Stimulated activated CD4-positive, alpha-beta T cell treated with anti-CD3 and anti-CD28 coated beads, Interleukin-4, amount 100 ng/mL, for 24 hours (primary cell): Measurements from ENCODE around the gene FAM131C.
A peak's percentile ranks its signal among the peaks of the same experiment; 100 is the strongest.
"Not testable (repeated sequence)": the region's sequence is repeated elsewhere in the genome, so short reads cannot be mapped to it uniquely, and the experiment has no call there.

Experiments used
- DNase-seq: peaks from one replicate; pipeline ENCODE4 v3.0.0-alpha.2; 2020

The FAM131C gene

DNA sequence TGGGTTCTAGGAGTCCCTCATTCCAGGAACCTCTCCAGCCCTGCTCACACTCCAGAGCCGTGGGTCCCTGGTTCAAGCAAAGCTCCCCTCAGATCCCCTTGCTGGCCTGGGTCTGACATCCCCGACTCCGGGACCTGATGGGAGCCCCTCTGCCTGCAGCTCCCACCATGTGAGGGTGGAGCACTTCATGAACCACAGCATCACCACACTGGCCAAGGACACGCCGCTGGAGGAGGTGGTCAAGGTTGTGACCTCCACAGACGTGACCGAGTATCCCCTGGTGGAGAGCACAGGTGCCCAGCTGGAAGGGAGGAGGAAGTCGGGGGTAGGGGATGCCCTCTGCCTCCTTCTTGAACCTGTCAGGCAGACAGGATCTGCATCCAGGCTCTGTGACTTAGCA is 41.9 kb downstream of the FAM131C start:
- DNase-seq = no peak

- DNase-seq = no peak
Observed at GRCh38 chr1:16029288-16029687, 44.2 kb downstream of the FAM131C start.

GRCh38 chr1:16029003-16029268 is 44.5 kb downstream of the FAM131C start:
- not testable (repeated sequence) for DNase-seq

DNA sequence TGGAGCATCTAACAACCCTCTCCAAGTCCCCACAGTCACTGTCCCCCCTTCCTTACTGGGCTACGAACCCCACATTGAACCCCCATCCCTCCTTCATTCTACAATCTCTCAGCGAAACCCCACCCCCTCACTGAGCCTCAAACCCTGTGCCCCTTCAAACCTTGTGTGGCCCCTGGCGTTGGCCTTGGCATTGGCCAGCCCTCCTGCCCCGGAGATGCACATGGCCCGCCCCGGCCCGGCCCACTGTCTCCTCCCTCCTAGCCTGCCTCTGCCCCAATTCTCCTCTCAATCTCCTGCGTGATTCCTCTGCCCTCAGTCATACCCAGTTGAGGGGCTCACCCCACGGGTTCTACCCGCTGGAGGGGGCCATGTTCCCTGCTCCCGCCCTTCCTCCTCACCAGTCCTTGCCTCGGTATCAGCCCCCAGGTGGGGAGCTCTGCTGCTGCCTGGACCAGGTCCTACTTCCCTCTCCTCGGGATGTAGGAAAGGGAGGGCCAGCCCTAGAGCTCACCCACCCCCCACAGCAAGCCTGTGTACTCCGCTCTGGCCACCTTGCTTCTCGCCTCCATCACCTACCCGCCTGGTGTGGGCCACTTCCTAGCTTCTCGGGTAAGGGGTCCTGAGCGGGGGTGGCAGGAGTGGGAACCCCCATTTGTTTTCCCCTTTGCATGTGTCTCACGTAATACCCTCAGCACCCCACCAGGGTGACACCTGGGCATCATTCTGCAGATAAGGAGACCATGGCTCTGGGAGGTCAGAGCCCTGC is 45.0 kb downstream of the FAM131C start:
- no peak for DNase-seq

DNA sequence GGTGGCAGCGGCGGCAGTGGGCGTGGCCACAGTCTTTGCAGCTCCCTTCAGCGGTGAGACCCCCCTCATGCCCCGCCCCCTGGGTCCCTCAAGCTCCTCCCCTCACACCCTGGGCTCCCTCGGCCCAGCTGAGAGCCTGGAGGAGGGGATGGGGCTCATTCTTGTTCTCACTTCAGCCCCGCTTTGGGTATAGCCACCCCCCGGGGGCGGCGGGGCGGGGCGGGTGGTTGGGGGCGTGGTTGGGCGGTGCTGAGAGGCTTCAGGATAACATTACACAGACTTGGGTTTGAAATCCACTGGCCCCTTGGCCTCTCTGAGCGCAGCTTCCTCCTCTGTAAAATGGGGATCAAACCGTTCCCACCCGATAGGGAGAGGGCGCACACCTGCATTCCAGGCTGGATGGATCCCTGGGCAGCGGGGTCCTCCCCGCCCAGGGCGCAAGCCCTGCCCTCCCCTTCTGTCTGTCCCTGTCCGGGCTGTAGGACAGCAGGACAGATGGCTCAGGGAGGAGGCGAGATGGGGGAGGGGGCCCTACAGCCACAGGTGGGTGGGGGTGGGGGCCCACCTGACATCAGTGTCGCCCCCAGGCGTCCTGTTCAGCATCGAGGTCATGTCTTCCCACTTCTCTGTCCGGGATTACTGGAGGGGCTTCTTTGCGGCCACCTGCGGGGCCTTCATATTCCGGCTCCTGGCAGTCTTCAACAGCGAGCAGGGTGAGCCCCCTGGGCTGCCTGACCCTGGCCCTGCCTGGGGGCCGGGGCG is 46.5 kb downstream of the FAM131C start:
- peak; percentile 30 for DNase-seq

DNA sequence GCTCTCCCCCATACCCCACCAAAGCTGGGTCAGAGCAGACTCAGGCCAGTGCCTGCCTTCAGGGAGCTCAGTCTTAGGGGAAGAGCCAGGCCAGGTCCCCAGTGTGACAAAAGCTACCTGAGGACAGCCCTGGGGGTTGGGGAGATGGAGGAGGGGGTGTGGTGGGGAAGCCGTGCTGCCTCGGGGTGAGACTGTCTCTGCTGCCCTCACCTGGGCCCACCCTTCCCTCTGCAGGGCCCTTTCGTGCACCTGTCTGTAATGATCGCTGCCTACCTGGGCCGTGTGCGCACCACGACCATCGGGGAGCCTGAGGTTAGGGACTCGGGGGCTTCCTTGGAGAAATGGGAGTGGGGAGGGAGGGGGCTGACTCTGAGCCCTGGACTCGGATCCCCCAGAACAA is 47.1 kb downstream of the FAM131C start:
- DNase-seq = not testable (repeated sequence)

DNA sequence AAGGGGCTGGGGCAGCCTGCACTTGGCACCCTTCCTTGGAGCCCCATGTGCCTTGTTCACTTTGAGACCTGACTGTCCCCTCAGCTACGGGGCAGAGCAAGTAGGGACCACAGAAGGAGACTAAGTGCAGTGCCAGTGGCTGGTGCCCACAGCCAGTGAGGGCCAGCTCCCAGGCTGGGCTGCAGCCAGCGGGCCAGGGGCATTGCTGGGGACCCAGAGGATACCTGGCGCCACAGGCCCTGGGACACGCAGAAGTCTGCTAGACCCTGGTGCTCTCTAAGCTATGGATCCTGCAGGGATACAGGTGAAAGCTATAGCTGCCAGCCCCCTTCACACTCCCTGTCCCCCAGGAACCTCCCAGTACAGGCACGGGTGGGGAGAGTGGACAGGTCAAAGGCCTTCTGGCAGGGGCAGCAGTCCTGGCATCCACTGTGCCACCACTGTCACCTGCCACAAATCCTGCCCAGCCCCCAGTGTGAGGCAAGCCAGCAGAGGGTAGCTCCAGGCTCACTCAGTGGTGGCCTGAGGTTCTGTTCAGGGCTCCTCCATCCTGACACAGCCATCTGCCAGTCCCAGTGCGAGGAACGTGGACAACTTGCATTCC is 50.3 kb downstream of the FAM131C start:
- DNase-seq = no peak

- DNase-seq = no peak
Observed at GRCh38 chr1:16022393-16022792, 51.1 kb downstream of the FAM131C start.

- DNase-seq = no peak
Observed at GRCh38 chr1:16021681-16022080, 51.8 kb downstream of the FAM131C start, which contains the start of gene CLCNKA. Gene CLCNKA (plus strand): TSS chr1:16022036. CDS start chr1:16022620, 584 bp downstream.

- not testable (repeated sequence) for DNase-seq
Observed at GRCh38 chr1:16020878-16021277, 52.6 kb downstream of the FAM131C start.

DNA sequence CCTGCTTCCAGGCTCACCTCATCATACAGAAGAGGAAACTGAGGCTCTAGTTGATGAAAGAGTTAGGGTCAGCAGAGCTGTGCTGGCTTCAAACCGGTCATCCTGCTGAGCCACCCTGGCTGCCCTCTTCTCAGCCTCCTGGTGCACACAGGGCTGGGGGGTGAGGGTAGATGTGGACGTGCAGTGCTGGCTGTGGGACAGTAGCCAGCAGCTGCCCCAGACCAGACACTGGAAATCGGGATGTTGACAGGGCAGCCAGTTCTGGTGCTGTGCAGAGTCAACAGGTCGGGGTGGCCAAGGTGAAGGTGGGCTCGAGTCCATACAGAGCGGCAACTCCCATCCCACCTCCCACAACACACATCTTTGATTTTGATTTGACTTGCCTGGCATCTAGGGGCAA is 53.1 kb downstream of the FAM131C start:
- DNase-seq = no peak

GRCh38 chr1:16019644-16020277 is 53.7 kb downstream of the FAM131C start:
- no peak for DNase-seq

GRCh38 chr1:16018749-16019643 is 54.5 kb downstream of the FAM131C start:
- no peak for DNase-seq

- DNase-seq = no peak
Observed at GRCh38 chr1:16018308-16018707, 55.1 kb downstream of the FAM131C start.

- DNase-seq = no peak
Observed at GRCh38 chr1:16017461-16018303, 55.8 kb downstream of the FAM131C start, which contains the start of gene HSPB7. Gene HSPB7 (minus strand): TSS chr1:16018043. CDS start chr1:16017963, 80 bp downstream.

DNA sequence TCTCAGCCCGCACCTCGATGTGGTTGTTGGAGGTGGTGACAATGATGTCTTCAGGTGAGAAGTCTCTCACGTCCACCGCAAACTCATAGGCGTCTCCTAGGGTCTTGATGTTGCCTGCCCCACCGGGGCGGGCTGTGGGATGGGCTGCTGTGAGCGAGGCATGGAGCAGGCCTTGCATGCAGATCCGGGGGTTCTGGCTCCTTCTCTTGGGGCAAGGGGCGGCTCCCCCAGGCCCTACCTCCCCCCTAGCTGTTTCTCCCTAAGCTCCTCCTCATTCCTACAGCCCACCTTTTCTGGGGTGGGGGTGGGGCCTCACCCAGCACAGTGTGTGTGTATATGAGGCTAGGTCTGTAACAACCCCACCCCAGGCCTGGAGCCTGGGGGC is 56.4 kb downstream of the FAM131C start:
- DNase-seq = no peak

DNA sequence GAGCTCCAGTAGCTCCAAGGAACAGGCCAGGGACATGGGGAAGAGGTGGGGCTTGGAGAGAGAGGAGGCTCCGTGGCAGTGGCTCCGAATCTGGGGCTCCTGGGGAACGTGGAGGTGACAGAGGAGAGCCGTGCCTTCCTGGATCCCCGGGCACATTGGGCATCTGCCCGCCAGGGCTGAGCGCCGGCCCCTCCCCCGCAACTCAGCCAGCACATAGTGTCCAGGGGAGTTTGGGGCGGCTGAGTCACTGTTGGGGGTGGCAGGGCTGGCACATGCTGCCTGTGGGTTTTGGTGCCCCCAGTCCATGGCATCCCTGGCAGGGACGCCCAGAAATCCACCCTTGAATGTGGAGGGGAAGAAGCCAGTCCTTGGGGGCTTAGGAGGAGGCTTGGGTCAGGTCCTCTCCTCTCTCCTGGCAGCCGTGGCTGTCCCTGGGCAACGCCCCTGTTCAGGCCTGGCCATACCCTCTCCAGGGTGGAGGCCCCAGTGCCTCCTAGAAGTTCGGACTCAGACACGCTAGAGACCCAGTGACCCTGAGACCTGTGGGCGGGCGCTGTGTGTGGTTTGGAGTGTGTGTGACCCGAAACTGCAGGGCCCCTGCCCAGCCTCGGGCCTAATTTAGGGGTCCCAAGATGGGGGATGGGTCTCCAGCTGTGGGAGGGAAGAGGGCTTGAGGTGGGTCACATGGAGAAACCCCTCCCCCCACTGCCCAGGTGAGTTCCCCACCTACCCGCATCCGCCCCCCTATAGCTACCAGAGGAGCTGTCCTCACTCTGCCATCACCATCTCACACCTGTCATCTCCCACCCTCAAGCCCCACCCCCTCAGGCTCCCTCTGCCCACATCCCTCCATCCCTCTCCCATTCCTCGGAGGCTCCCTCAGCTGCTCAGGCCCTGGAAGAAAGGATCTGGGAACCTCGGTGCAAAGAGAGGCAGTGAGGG is 57.2 kb downstream of the FAM131C start:
- no peak for DNase-seq

DNA sequence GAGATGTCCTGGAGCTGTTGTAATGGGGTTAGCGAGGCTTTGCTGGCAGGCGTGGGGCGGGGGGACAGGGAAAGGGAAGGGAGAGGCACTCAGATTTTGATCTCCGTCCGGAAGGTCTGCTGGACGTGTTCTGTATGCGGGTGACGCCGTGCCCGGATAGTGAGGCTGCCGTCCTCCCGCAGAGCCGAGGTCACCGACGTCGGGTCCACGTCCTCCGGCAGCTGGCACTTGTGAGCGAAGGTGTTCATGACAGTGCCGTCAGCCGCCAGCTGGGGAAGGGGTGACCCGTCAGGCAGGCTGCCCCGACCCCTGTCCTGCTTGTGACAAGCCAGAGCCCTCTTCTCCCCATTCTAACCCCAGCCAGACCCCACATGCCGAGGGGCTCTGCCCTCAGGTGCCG is 58.0 kb downstream of the FAM131C start:
- DNase-seq = no peak

- DNase-seq = no peak
Observed at GRCh38 chr1:16014509-16015482, 58.7 kb downstream of the FAM131C start.
